RWPE2 (cell line): ENCODE results near the gene UFM1.
"Not testable (repeated sequence)": the region's sequence is repeated elsewhere in the genome, so short reads cannot be mapped to it uniquely, and the experiment has no call there.

Experiments used
- ATAC-seq: fragments of 200-7000 bp; cut with Tn5 transposase; 3 replicates; pipeline ENCODE4 v1.9.1; 2021; ENCODE audit warnings: low read depth
- DNase-seq: peaks from one replicate; pipeline ENCODE4 v3.0.0-alpha.2; 2020; ENCODE audit warnings: low spot score
- H3K27ac ChIP-seq: fragments of 450-650 bp; 2 replicates; pipeline ENCODE4 v1.5.1; 2017; ENCODE audit warnings: mild to moderate bottlenecking; ENCODE audit not compliant: poor library complexity, severe bottlenecking
- H3K27me3 ChIP-seq: fragments of 250-450 bp; sonication (Bioruptor Pico); 2 replicates; pipeline ENCODE4 v1.5.1; 2021; ENCODE audit warnings: mild to moderate bottlenecking, moderate library complexity; ENCODE audit not compliant: insufficient read depth, poor library complexity, severe bottlenecking
- H3K36me3 ChIP-seq: fragments of 250-450 bp; sonication (Bioruptor Pico); 2 replicates; pipeline ENCODE4 v1.5.1; 2020; ENCODE audit warnings: low read depth, mild to moderate bottlenecking, moderate library complexity
- H3K4me1 ChIP-seq: fragments of 250-450 bp; sonication (Bioruptor Pico); 2 replicates; pipeline ENCODE4 v1.5.1; 2021; ENCODE audit warnings: mild to moderate bottlenecking, moderate library complexity; ENCODE audit not compliant: insufficient read depth, poor library complexity, severe bottlenecking
- H3K4me3 ChIP-seq: fragments of 250-450 bp; sonication (Bioruptor Pico); 2 replicates; pipeline ENCODE4 v1.5.1; 2021; ENCODE audit warnings: mild to moderate bottlenecking, moderate library complexity; ENCODE audit not compliant: severe bottlenecking
- H3K9me3 ChIP-seq: fragments of 250-450 bp; sonication (Bioruptor Pico); 2 replicates; pipeline ENCODE4 v1.5.1; 2021; ENCODE audit warnings: mild to moderate bottlenecking, moderate library complexity; ENCODE audit not compliant: severe bottlenecking
- TF ChIP-seq, protein P1 (sequence below): fragments of 450-650 bp; IDR thresholded peaks from one replicate; pipeline ENCODE4 v1.5.1; 2017; ENCODE audit warnings: mild to moderate bottlenecking, moderate library complexity; ENCODE audit not compliant: poor library complexity, severe bottlenecking

UFM1 gene

DNA sequence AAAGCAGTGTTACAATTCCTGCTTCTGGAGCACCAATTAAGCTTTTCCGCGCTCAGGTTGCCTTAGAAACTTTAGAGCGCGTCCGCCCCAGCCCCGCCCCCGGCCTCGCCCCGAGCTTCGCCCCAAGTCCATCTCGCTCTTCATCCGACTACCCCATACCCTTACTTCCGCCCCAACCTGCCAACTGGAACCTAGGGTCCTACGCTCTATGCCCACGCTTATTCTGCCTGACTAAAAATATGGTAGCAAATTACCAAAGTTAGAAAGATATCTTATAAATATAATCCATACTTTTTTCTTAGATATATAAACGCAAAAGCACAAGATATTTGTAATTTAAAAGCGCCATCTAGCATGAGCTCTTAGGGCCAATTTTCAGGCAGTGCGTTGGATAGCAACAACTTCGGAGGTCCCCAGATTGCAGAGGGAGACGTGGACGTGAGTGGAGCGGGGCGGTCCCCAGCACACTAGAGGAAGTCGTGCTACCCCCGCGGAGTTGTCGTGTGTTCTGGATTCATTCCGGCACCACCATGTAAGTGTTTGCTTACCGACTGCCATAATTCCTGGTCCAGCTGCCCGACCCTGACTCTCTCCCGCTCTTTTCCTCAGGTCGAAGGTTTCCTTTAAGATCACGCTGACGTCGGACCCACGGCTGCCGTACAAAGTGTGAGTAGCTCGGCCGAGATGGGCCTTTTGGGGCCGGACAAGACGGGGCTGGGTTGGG is at the start of gene UFM1:
UFM1 (plus strand) TSS at position 462 of the 724 bp plus-strand sequence; CDS start at position 531, 69 bp downstream.
- Histone ChIP-seq H3K27ac (peak within 1 kb of the TSS; percentile 72), H3K4me1 (peaks cover 39% of the 10 kb centered on the region), H3K9me3 (no peaks in the 10 kb centered on the region), H3K4me3 (peak within 1 kb of the TSS; percentile 82), H3K27me3 (no peaks in the 10 kb centered on the region), H3K36me3 (peaks cover 40% of the 10 kb centered on the region)
- TF ChIP-seq, protein P1, sequence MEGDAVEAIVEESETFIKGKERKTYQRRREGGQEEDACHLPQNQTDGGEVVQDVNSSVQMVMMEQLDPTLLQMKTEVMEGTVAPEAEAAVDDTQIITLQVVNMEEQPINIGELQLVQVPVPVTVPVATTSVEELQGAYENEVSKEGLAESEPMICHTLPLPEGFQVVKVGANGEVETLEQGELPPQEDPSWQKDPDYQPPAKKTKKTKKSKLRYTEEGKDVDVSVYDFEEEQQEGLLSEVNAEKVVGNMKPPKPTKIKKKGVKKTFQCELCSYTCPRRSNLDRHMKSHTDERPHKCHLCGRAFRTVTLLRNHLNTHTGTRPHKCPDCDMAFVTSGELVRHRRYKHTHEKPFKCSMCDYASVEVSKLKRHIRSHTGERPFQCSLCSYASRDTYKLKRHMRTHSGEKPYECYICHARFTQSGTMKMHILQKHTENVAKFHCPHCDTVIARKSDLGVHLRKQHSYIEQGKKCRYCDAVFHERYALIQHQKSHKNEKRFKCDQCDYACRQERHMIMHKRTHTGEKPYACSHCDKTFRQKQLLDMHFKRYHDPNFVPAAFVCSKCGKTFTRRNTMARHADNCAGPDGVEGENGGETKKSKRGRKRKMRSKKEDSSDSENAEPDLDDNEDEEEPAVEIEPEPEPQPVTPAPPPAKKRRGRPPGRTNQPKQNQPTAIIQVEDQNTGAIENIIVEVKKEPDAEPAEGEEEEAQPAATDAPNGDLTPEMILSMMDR, result no peak
- ATAC-seq (peak; percentile 93), DNase-seq (peak; percentile 90)

DNA sequence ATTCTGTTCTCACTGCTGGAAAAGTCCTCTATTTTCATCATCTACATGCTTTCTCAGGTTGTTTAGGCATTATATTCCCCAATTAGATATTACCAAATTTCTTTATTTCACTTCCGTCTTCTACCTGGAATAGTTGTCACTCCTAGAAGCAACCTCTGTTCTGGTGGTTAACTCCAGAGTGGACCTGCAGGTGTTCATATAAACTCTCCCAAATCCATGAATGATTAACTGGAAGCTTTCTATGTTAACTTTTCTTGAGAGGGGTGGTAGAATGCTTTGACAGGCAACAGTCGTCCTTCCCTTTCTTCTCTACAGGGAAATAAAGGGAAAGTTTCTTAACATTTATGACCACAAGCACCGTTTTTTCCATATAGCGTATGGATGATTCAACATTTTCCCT is 48.4 kb upstream of the UFM1 start:
- no peaks in the 10 kb centered on the region for H3K4me1 ChIP-seq
- TF ChIP-seq, protein P1, result no peak
- no peaks in the 10 kb centered on the region for H3K36me3 ChIP-seq
- DNase-seq (no peak), ATAC-seq (no peak)
- no peak overlapping the region for H3K4me3 ChIP-seq
- H3K27me3 ChIP-seq, result no peaks in the 10 kb centered on the region
- no peaks in the 10 kb centered on the region for H3K9me3 ChIP-seq
- no peak overlapping the region for H3K27ac ChIP-seq

DNA sequence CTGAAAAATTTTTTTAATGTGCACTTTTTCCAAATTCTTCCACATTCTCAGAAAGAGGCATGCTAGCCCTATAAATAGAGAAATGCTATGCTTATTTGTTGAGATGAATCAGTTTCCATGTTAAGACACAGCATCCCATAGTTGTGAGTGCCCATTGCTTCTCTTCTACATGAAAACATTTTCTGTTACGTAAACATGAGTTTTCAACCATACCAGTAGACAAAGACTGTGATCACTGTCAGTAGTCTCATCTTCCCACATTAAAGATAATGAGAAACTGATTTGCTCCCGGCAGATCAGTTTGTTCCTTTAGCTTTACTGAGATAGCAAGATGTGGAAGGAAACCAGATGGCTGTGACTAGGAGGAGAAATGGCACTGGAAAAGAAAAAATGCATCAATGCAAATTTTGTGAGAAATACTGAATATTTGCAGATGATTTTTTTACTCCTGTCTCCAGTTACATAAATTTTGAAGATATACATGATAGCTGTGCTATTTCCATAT is 45.8 kb upstream of the UFM1 start:
- no peak for ATAC-seq
- Histone ChIP-seq H3K36me3 (no peaks in the 10 kb centered on the region), H3K9me3 (no peaks in the 10 kb centered on the region), H3K27me3 (no peaks in the 10 kb centered on the region), H3K4me3 (no peak overlapping the region), H3K27ac (no peak overlapping the region), H3K4me1 (peaks cover 5% of the 10 kb centered on the region)
- no peak for DNase-seq
- TF ChIP-seq, protein P1, result no peak

DNA sequence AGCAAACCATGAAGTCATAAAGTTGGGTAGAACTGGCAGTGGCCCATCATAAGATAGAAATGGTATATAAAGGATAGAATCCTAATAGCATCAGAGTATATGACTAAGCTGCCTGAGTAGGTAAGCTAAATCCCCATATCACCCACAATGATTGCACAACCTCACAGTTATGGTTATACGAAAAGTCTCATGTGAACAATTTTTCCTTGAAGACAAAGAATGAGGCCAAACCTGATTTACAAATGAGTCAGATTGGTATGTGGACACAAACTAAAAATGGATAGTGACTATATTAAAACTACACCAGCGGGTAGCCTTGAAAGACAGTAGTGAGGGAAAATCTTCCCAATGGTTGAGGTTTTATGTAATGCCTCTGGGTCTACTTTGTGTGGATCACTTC is 40.9 kb upstream of the UFM1 start:
- Histone ChIP-seq H3K4me3 (no peak overlapping the region), H3K9me3 (no peaks in the 10 kb centered on the region), H3K27ac (peak overlapping the region; percentile 75), H3K4me1 (peaks cover 12% of the 10 kb centered on the region), H3K27me3 (no peaks in the 10 kb centered on the region), H3K36me3 (no peaks in the 10 kb centered on the region)
- ATAC-seq, result peak; percentile 96
- TF ChIP-seq, protein P1, result no peak
- no peak for DNase-seq

DNA sequence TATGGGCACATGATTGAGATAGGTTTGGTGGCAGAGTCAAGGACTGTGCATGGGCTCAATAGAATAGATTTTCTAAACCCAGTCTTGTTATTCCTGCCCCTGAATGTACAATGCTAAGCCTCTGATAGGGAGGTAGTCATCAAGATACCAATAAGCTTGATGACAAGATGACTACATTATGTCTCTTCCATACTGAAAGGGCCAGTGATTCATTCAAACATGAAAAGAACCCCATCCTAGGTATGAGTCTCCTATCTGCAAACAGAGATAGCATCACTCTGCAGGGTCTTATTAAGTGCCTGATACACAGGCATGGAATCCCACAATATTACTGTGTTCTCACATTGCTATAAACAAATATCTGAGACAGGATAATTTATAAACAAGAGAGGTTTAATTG is 40.3 kb upstream of the UFM1 start:
- Histone ChIP-seq H3K4me3 (no peak overlapping the region), H3K27me3 (no peaks in the 10 kb centered on the region), H3K27ac (peak overlapping the region; percentile 75), H3K36me3 (no peaks in the 10 kb centered on the region), H3K9me3 (no peaks in the 10 kb centered on the region), H3K4me1 (peaks cover 12% of the 10 kb centered on the region)
- TF ChIP-seq, protein P1, result no peak
- no peak for DNase-seq
- peak; percentile 35; the same call in 1 of the 3 replicates for ATAC-seq

DNA sequence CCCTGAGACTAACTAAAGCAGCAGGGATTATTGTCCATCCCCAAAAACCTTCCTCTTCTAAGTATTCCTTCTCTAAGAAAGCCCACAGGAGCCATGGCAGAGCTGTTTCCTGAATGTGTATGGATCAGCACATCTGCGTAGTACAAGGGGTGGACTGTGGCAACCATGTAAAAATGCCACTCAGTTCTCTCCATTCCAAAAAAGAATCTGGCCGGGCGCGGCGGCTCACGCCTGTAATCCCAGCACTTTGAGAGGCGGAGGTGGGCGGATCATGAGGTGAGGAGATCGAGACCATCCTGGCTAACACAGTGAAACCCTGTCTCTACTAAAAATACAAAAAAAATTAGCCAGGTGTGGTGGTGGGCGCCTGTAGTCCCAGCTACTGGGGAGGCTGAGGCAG is 38.5 kb upstream of the UFM1 start:
- peaks cover 12% of the 10 kb centered on the region for H3K4me1 ChIP-seq
- H3K9me3 ChIP-seq, ATAC-seq, H3K27ac ChIP-seq, H3K4me3 ChIP-seq, H3K27me3 ChIP-seq, DNase-seq, H3K36me3 ChIP-seq: not testable (repeated sequence)
